DOHH2 (cell line): ENCODE results near the gene DPP6.

Experiments
- H3F3A ChIP-seq: fragments of 200-600 bp; sonication (generic), shearing (Covaris generic); 2 replicates; pipeline ENCODE4 v1.6.0; 2016; ENCODE audit warnings: antibody characterized with exemption, mild to moderate bottlenecking; ENCODE audit not compliant: control insufficient read depth, insufficient read depth
- H3K27ac ChIP-seq: fragments of 200-600 bp; sonication (generic); 2 replicates; pipeline ENCODE4 v1.5.1; 2014; ENCODE audit warnings: low read depth, mild to moderate bottlenecking, low read length, moderate library complexity
- H3K27me3 ChIP-seq: fragments of 200-600 bp; sonication (generic); 2 replicates; pipeline ENCODE4 v1.6.1; 2014; ENCODE audit warnings: mild to moderate bottlenecking, low read length, mixed read lengths; ENCODE audit not compliant: control insufficient read depth
- H3K36me3 ChIP-seq: fragments of 200-600 bp; sonication (generic); 2 replicates; pipeline ENCODE4 v1.6.1; 2014; ENCODE audit warnings: mild to moderate bottlenecking, low read length, moderate library complexity, mixed read lengths; ENCODE audit not compliant: control insufficient read depth
- H3K4me1 ChIP-seq: fragments of 200-600 bp; sonication (generic); 2 replicates; pipeline ENCODE4 v1.6.1; 2014; ENCODE audit warnings: mild to moderate bottlenecking, low read length, mixed read lengths; ENCODE audit not compliant: control insufficient read depth
- H3K4me2 ChIP-seq: fragments of 200-600 bp; sonication (generic); 2 replicates; pipeline ENCODE4 v1.6.0; 2014; ENCODE audit warnings: mild to moderate bottlenecking, low read length, moderate library complexity
- H3K4me3 ChIP-seq: fragments of 200-600 bp; sonication (generic); 2 replicates; pipeline ENCODE4 v1.5.1; 2014; ENCODE audit warnings: mild to moderate bottlenecking, low read length, mixed read lengths
- H3K79me2 ChIP-seq: fragments of 200-600 bp; sonication (generic); 2 replicates; pipeline ENCODE4 v1.6.1; 2014; ENCODE audit warnings: mild to moderate bottlenecking, low read length, mixed read lengths; ENCODE audit not compliant: control insufficient read depth
- H3K9me2 ChIP-seq: fragments of 200-600 bp; sonication (generic); replicated peaks from 2 replicates; pipeline ENCODE4 v1.6.1; 2014; ENCODE audit warnings: mild to moderate bottlenecking, low read length, mixed read lengths; ENCODE audit not compliant: control insufficient read depth
- H3K9me3 ChIP-seq: fragments of 200-600 bp; sonication (generic); 2 replicates; pipeline ENCODE4 v1.6.1; 2014; ENCODE audit warnings: antibody characterized with exemption, low read length, mixed read lengths; ENCODE audit not compliant: control insufficient read depth, insufficient read depth
- H4K20me1 ChIP-seq: fragments of 200-600 bp; sonication (generic); 2 replicates; pipeline ENCODE4 v1.6.0; 2014; ENCODE audit warnings: low read depth, mild to moderate bottlenecking, antibody characterized with exemption, low read length, moderate library complexity; ENCODE audit not compliant: control insufficient read depth, insufficient read depth
- EZH2phosphoT487 ChIP-seq: fragments of 200-600 bp; sonication (generic); IDR thresholded peaks from 2 replicates; pipeline ENCODE4 v1.6.1; 2017; ENCODE audit warnings: borderline replicate concordance, mild to moderate bottlenecking, antibody characterized with exemption, low read length, moderate library complexity, mixed read lengths
- TF ChIP-seq, protein P1 (sequence below): fragments of 200-600 bp; sonication (generic); IDR thresholded peaks from one replicate; pipeline ENCODE4 v1.5.1; 2014; ENCODE audit warnings: antibody characterized with exemption, mild to moderate bottlenecking, low read depth, low read length; ENCODE audit not compliant: poor library complexity, severe bottlenecking

The DPP6 gene

DNA sequence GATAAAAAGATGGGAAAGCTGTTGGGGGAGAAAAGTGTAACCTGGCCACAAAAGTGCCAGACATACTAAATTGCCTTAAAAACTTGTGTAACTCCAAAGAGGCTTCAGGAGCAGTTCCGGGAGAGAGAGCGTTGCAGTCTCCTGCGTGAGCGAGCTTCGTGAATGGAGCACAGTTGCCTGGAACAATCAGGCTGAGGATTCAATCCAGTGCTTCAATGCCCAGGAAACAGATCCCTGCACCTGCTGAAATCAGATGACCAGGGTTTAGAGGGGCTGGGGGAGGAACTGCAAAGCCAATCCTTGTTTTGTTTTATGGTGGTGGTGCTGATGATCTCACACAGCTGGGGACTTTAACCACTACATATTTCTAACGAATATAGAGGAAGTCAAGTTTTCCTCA lies 398.3 kb downstream of the DPP6 start:
- Histone ChIP-seq H3F3A (no peaks in the 10 kb centered on the region), H3K27me3 (no peaks in the 10 kb centered on the region), H3K27ac (no peak overlapping the region), H3K4me1 (no peaks in the 10 kb centered on the region), H3K79me2 (no peaks in the 10 kb centered on the region), H3K4me3 (no peak overlapping the region), H3K36me3 (no peaks in the 10 kb centered on the region), H3K9me2 (no peaks in the 10 kb centered on the region; the same call in 1 of the 2 replicates), H4K20me1 (no peaks in the 10 kb centered on the region), H3K4me2 (no peak overlapping the region), H3K9me3 (no peaks in the 10 kb centered on the region; the same call in 1 of the 2 replicates)
- TF ChIP-seq, protein P1, sequence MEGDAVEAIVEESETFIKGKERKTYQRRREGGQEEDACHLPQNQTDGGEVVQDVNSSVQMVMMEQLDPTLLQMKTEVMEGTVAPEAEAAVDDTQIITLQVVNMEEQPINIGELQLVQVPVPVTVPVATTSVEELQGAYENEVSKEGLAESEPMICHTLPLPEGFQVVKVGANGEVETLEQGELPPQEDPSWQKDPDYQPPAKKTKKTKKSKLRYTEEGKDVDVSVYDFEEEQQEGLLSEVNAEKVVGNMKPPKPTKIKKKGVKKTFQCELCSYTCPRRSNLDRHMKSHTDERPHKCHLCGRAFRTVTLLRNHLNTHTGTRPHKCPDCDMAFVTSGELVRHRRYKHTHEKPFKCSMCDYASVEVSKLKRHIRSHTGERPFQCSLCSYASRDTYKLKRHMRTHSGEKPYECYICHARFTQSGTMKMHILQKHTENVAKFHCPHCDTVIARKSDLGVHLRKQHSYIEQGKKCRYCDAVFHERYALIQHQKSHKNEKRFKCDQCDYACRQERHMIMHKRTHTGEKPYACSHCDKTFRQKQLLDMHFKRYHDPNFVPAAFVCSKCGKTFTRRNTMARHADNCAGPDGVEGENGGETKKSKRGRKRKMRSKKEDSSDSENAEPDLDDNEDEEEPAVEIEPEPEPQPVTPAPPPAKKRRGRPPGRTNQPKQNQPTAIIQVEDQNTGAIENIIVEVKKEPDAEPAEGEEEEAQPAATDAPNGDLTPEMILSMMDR: no peak
- TF ChIP-seq EZH2phosphoT487: no peak

- TF ChIP-seq, protein P1: no peak
- no peak for TF ChIP-seq EZH2phosphoT487
- Histone ChIP-seq H3K36me3 (no peaks in the 10 kb centered on the region), H3K27ac (no peak overlapping the region)
These were observed 399.6 kb downstream of the DPP6 start for GRCh38 chr7:154451480-154452457.

GRCh38 chr7:154463794-154464193 lies 411.6 kb downstream of the DPP6 start:
- Histone ChIP-seq H3K36me3 (no peaks in the 10 kb centered on the region), H3K4me2 (no peak overlapping the region), H3F3A (no peaks in the 10 kb centered on the region), H3K4me1 (no peaks in the 10 kb centered on the region), H3K27ac (no peak overlapping the region), H3K9me3 (peaks cover 5% of the 10 kb centered on the region; the same call in 1 of the 2 replicates), H4K20me1 (no peaks in the 10 kb centered on the region), H3K79me2 (no peaks in the 10 kb centered on the region), H3K4me3 (no peak overlapping the region), H3K27me3 (no peaks in the 10 kb centered on the region), H3K9me2 (no peaks in the 10 kb centered on the region)
- TF ChIP-seq, protein P1: no peak

More at GRCh38 chr7:154451480-154452457, 399.6 kb downstream of the DPP6 start:
- H3K4me3 ChIP-seq: no peak overlapping the region
- no peaks in the 10 kb centered on the region; the same call in 1 of the 2 replicates for H3K9me3 ChIP-seq
- no peaks in the 10 kb centered on the region for H3K27me3 ChIP-seq
- H4K20me1 ChIP-seq: no peaks in the 10 kb centered on the region
- H3K9me2 ChIP-seq: no peaks in the 10 kb centered on the region; the same call in 1 of the 2 replicates
- H3K79me2 ChIP-seq: no peaks in the 10 kb centered on the region
- no peaks in the 10 kb centered on the region for H3F3A ChIP-seq
- H3K4me1 ChIP-seq: no peaks in the 10 kb centered on the region
- no peak overlapping the region for H3K4me2 ChIP-seq
